Nephron progenitor cell (in vitro differentiated cells): Measurements from ENCODE around the gene MAP3K21.

Source experiments
- DNase-seq: peaks from one replicate; pipeline ENCODE4 v3.0.0; 2021
- H3K27ac Mint-ChIP-seq: 2 replicates; pipeline ENCODE4 v1.8.0; 2021; ENCODE audit warnings: mild to moderate bottlenecking, moderate library complexity, mixed read lengths
- H3K27me3 Mint-ChIP-seq: 2 replicates; pipeline ENCODE4 v1.8.0; 2021; ENCODE audit warnings: mild to moderate bottlenecking, low read depth, mixed read lengths; ENCODE audit not compliant: poor library complexity
- H3K36me3 Mint-ChIP-seq: 2 replicates; pipeline ENCODE4 v1.8.0; 2021; ENCODE audit warnings: low read depth, mixed read lengths
- H3K4me1 Mint-ChIP-seq: 2 replicates; pipeline ENCODE4 v1.8.0; 2021; ENCODE audit warnings: mixed read lengths
- H3K4me3 Mint-ChIP-seq: 2 replicates; pipeline ENCODE4 v1.8.0; 2021; ENCODE audit warnings: mild to moderate bottlenecking, moderate library complexity, mixed read lengths
- H3K9me3 Mint-ChIP-seq: 2 replicates; pipeline ENCODE4 v1.8.0; 2021; ENCODE audit warnings: mild to moderate bottlenecking, moderate library complexity, mixed read lengths
- CTCF ChIP-seq: fragments of 200-600 bp; sonication (generic); IDR thresholded peaks from 2 replicates; pipeline ENCODE4 v1.5.0; 2021; ENCODE audit warnings: antibody characterized with exemption

The MAP3K21 gene

GRCh38 chr1:233336554-233337456 lies 9.3 kb downstream of the MAP3K21 start:
- Mint-ChIP-seq H3K27ac (no peak overlapping the region), H3K4me3 (no peak overlapping the region)

GRCh38 chr1:233337505-233337904 lies 10.0 kb downstream of the MAP3K21 start:
- peaks cover 5% of the 10 kb centered on the region for H3K4me1 Mint-ChIP-seq
- no peaks in the 10 kb centered on the region for H3K36me3 Mint-ChIP-seq
- H3K4me3 Mint-ChIP-seq: no peak overlapping the region
- peaks cover 16% of the 10 kb centered on the region for H3K27me3 Mint-ChIP-seq
- no peak for TF ChIP-seq CTCF
- no peak overlapping the region for H3K27ac Mint-ChIP-seq
- no peaks in the 10 kb centered on the region for H3K9me3 Mint-ChIP-seq
- DNase-seq: no peak

More at GRCh38 chr1:233336554-233337456, 9.3 kb downstream of the MAP3K21 start:
- no peak for DNase-seq
- no peaks in the 10 kb centered on the region for H3K9me3 Mint-ChIP-seq
- peaks cover 5% of the 10 kb centered on the region for H3K4me1 Mint-ChIP-seq
- no peak for TF ChIP-seq CTCF
- peaks cover 23% of the 10 kb centered on the region for H3K27me3 Mint-ChIP-seq
- H3K36me3 Mint-ChIP-seq: no peaks in the 10 kb centered on the region

- H3K9me3 Mint-ChIP-seq: no peaks in the 10 kb centered on the region
These were observed 10.6 kb downstream of the MAP3K21 start for GRCh38 chr1:233338102-233338501.

GRCh38 chr1:233340031-233340555 lies 12.6 kb downstream of the MAP3K21 start:
- Mint-ChIP-seq H3K27me3 (peaks cover 18% of the 10 kb centered on the region), H3K9me3 (peaks cover 8% of the 10 kb centered on the region), H3K27ac (no peak overlapping the region), H3K36me3 (no peaks in the 10 kb centered on the region), H3K4me1 (peaks cover 5% of the 10 kb centered on the region), H3K4me3 (no peak overlapping the region)
- TF ChIP-seq CTCF: no peak
- DNase-seq: no peak

More at GRCh38 chr1:233338102-233338501, 10.6 kb downstream of the MAP3K21 start:
- no peak overlapping the region for H3K27ac Mint-ChIP-seq
- H3K4me1 Mint-ChIP-seq: peaks cover 5% of the 10 kb centered on the region
- H3K4me3 Mint-ChIP-seq: no peak overlapping the region
- H3K27me3 Mint-ChIP-seq: peaks cover 16% of the 10 kb centered on the region
- H3K36me3 Mint-ChIP-seq: no peaks in the 10 kb centered on the region
- DNase-seq: no peak
- no peak for TF ChIP-seq CTCF

- peaks cover 8% of the 10 kb centered on the region for H3K9me3 Mint-ChIP-seq
- H3K27me3 Mint-ChIP-seq: peaks cover 18% of the 10 kb centered on the region
- TF ChIP-seq CTCF: no peak
- peaks cover 5% of the 10 kb centered on the region for H3K4me1 Mint-ChIP-seq
- H3K36me3 Mint-ChIP-seq: no peaks in the 10 kb centered on the region
- no peak overlapping the region for H3K27ac Mint-ChIP-seq
- no peak for DNase-seq
- no peak overlapping the region for H3K4me3 Mint-ChIP-seq
These were observed 13.5 kb downstream of the MAP3K21 start for GRCh38 chr1:233340966-233341516.
